Hepatocyte (in vitro differentiated cells): ENCODE results near the gene OPTC. TPM values are rescaled to one million over a fixed set of nuclear protein-coding genes. Genes with fewer than 3 reads are reported as not detected.

ENCODE experiments used
- DNase-seq: peaks from one replicate; pipeline ENCODE4 v3.0.0-alpha.2; 2016; ENCODE audit warnings: low spot score
- H2AFZ ChIP-seq: fragments of 200-600 bp; sonication (generic); 2 replicates; pipeline ENCODE4 v1.6.0; 2016; ENCODE audit warnings: antibody characterized with exemption, mild to moderate bottlenecking
- H3K27ac ChIP-seq: fragments of 200-600 bp; sonication (generic); 2 replicates; pipeline ENCODE4 v1.5.1; 2016; ENCODE audit warnings: mild to moderate bottlenecking
- H3K27me3 ChIP-seq: fragments of 200-600 bp; sonication (generic); 2 replicates; pipeline ENCODE4 v1.6.1; 2016
- H3K36me3 ChIP-seq: fragments of 200-600 bp; sonication (generic); replicated peaks from 2 replicates; pipeline ENCODE4 v1.5.1; 2016; ENCODE audit warnings: low read depth; ENCODE audit not compliant: insufficient read depth
- H3K4me1 ChIP-seq: fragments of 200-600 bp; sonication (generic); 2 replicates; pipeline ENCODE4 v1.5.1; 2016; ENCODE audit warnings: mild to moderate bottlenecking, moderate library complexity; ENCODE audit not compliant: insufficient read depth
- H3K4me2 ChIP-seq: fragments of 200-600 bp; sonication (generic); 2 replicates; pipeline ENCODE4 v1.6.0; 2016
- H3K4me3 ChIP-seq: fragments of 200-600 bp; sonication (generic); 2 replicates; pipeline ENCODE4 v1.5.1; 2016; ENCODE audit warnings: mild to moderate bottlenecking
- H3K79me2 ChIP-seq: fragments of 200-600 bp; sonication (generic); 2 replicates; pipeline ENCODE4 v1.6.0; 2017; ENCODE audit warnings: mild to moderate bottlenecking
- H3K9me2 ChIP-seq: fragments of 200-600 bp; sonication (generic); replicated peaks from 2 replicates; pipeline ENCODE4 v1.6.0; 2017; ENCODE audit warnings: mild to moderate bottlenecking; ENCODE audit not compliant: insufficient read depth
- H3K9me3 ChIP-seq: fragments of 200-600 bp; sonication (generic); 2 replicates; pipeline ENCODE4 v1.5.1; 2016; ENCODE audit warnings: low read depth, mild to moderate bottlenecking
- H4K20me1 ChIP-seq: fragments of 200-600 bp; sonication (generic); 2 replicates; pipeline ENCODE4 v1.6.0; 2016; ENCODE audit warnings: mild to moderate bottlenecking; ENCODE audit not compliant: insufficient read depth, poor library complexity, severe bottlenecking
- EZH2 ChIP-seq: fragments of 200-600 bp; sonication (generic); IDR thresholded peaks from 2 replicates; pipeline ENCODE4 v1.6.1; 2016; ENCODE audit warnings: antibody characterized with exemption, mild to moderate bottlenecking, borderline replicate concordance
- EZH2phosphoT487 ChIP-seq: fragments of 200-600 bp; sonication (generic); IDR thresholded peaks from one replicate; pipeline ENCODE4 v1.6.1; 2018; ENCODE audit warnings: antibody characterized with exemption, mild to moderate bottlenecking, low read depth, moderate library complexity; ENCODE audit not compliant: unreplicated experiment, severe bottlenecking
- WGBS: methylation state at CpG from one replicate; pipeline ENCODE4 v1.1.6; 2016; ENCODE audit warnings: low lambda C conversion rate; ENCODE audit errors: missing lambda C conversion rate; 5-methylcytosine and 5-hydroxymethylcytosine counted together
- polyA plus RNA-seq: library from polyadenylated mRNA; unstranded; fragments of >200 nt; fragmentation: Nextera tagmentation; extraction: Ambion mirVana; gene quantifications from 2 replicates; pipeline ENCODE4 v1.2.1, GENCODE V29; 2016
- total RNA-seq: library from RNA; depleted of rRNA; stranded (reverse); fragments of >200 nt; gene quantifications from 2 replicates; pipeline ENCODE4 v1.2.3, GENCODE V29; 2014
- TF ChIP-seq, protein P1 (sequence below): fragments of 200-600 bp; sonication (generic); IDR thresholded peaks from 2 replicates; pipeline ENCODE4 v1.5.1; 2016; ENCODE audit warnings: antibody characterized with exemption, mild to moderate bottlenecking; ENCODE audit not compliant: poor library complexity

OPTC gene
- total and polyA plus RNA-seq, 2 experiments from 2014 or later: 0.28 TPM; not detected in 1

DNA sequence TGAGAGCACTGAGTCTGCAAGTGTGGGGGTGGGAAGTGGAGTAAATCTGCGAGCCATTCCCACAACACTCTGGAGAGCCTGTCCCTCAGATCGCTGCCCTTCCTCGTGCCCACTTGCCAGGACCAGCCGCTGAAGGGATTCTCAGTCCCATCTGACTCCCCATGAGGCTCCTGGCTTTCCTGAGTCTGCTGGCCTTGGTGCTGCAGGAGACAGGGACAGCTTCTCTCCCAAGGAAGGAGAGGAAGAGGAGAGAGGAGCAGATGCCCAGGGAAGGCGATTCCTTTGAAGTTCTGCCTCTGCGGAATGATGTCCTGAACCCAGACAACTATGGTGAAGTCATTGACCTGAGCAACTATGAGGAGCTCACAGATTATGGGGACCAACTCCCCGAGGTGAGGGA lies 1.9 kb downstream of the OPTC start:
- no peaks in the 10 kb centered on the region for H3K27me3 ChIP-seq
- H3K9me3 ChIP-seq: no peaks in the 10 kb centered on the region
- no peaks in the 10 kb centered on the region for H3K79me2 ChIP-seq
- H3K4me3 ChIP-seq: no peak overlapping the region
- TF ChIP-seq EZH2phosphoT487 (no peak), EZH2 (no peak)
- TF ChIP-seq, protein P1, sequence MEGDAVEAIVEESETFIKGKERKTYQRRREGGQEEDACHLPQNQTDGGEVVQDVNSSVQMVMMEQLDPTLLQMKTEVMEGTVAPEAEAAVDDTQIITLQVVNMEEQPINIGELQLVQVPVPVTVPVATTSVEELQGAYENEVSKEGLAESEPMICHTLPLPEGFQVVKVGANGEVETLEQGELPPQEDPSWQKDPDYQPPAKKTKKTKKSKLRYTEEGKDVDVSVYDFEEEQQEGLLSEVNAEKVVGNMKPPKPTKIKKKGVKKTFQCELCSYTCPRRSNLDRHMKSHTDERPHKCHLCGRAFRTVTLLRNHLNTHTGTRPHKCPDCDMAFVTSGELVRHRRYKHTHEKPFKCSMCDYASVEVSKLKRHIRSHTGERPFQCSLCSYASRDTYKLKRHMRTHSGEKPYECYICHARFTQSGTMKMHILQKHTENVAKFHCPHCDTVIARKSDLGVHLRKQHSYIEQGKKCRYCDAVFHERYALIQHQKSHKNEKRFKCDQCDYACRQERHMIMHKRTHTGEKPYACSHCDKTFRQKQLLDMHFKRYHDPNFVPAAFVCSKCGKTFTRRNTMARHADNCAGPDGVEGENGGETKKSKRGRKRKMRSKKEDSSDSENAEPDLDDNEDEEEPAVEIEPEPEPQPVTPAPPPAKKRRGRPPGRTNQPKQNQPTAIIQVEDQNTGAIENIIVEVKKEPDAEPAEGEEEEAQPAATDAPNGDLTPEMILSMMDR: no peak
- DNase-seq: no peak
- no peak overlapping the region for H3K4me2 ChIP-seq
- H2AFZ ChIP-seq: no peak overlapping the region
- no peaks in the 10 kb centered on the region for H3K4me1 ChIP-seq
- H3K36me3 ChIP-seq: no peaks in the 10 kb centered on the region
- H4K20me1 ChIP-seq: no peaks in the 10 kb centered on the region
- no peaks in the 10 kb centered on the region for H3K9me2 ChIP-seq
- H3K27ac ChIP-seq: no peak overlapping the region
- WGBS: 79% methylated on average over 7 of the region's 7 CpGs

GRCh38 chr1:203497269-203497777 lies 3.4 kb downstream of the OPTC start:
- no peak for DNase-seq
- WGBS: 82% methylated on average over 5 of the region's 5 CpGs
- Histone ChIP-seq H2AFZ (no peak overlapping the region), H3K36me3 (no peaks in the 10 kb centered on the region), H3K9me3 (no peaks in the 10 kb centered on the region), H3K79me2 (no peaks in the 10 kb centered on the region), H3K4me3 (no peak overlapping the region), H4K20me1 (no peaks in the 10 kb centered on the region), H3K9me2 (no peaks in the 10 kb centered on the region), H3K27me3 (no peaks in the 10 kb centered on the region), H3K27ac (no peak overlapping the region), H3K4me1 (no peaks in the 10 kb centered on the region), H3K4me2 (no peak overlapping the region)
- TF ChIP-seq, protein P1: no peak
- no peak for TF ChIP-seq EZH2
- no peak for TF ChIP-seq EZH2phosphoT487

DNA sequence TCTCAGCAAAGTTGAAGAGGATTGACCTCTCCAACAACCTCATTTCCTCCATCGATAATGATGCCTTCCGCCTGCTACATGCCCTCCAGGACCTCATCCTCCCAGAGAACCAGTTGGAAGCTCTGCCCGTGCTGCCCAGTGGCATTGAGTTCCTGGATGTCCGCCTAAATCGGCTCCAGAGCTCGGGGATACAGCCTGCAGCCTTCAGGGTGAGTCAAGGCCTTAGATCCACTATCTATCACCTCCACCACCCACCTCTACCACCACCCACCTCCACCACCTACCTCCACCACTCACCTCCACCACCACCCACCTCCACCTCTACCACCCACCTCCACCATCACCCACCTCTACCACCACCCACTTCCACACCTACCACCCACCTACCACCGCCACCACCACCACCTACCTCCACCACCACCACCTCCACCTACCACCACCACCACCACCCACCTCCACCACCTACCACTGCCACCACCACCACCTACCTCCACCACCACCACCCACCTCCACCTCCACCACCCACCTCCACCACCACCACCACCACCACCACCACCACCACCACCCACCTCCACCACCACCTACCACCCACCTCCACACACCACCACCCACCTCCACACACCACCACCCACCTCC lies 5.8 kb downstream of the OPTC start:
- no peaks in the 10 kb centered on the region for H4K20me1 ChIP-seq
- no peak overlapping the region for H3K4me2 ChIP-seq
- no peaks in the 10 kb centered on the region for H3K9me2 ChIP-seq
- H3K4me1 ChIP-seq: no peaks in the 10 kb centered on the region
- no peak for DNase-seq
- H2AFZ ChIP-seq: no peak overlapping the region
- no peaks in the 10 kb centered on the region for H3K27me3 ChIP-seq
- TF ChIP-seq, protein P1: no peak
- TF ChIP-seq EZH2: no peak
- no peak for TF ChIP-seq EZH2phosphoT487
- H3K9me3 ChIP-seq: no peaks in the 10 kb centered on the region
- no peaks in the 10 kb centered on the region for H3K79me2 ChIP-seq
- 93% methylated on average over 5 of the region's 7 CpGs for WGBS
- no peak overlapping the region for H3K27ac ChIP-seq
- no peaks in the 10 kb centered on the region for H3K36me3 ChIP-seq
- H3K4me3 ChIP-seq: no peak overlapping the region
